GM12878 (cell line): ENCODE results near the gene B4GALT4. TPM values are rescaled to one million over a fixed set of nuclear protein-coding genes. Genes with fewer than 3 reads are reported as not detected.

Source experiments
- ATAC-seq: fragments of 200-7000 bp; cut with Tn5 transposase; 3 replicates; pipeline ENCODE4 v1.9.1; 2020; ENCODE audit warnings: mild to moderate bottlenecking, moderate library complexity
- BruUV-seq: library from RNA; stranded (reverse); fragments of 400-500 nt; replicated peaks from 2 replicates; lab custom pipeline; 2021; lab: Mats Ljungman, UMichigan
- CTCF ChIA-PET: fragments of 300-600 bp; sonication (Branson Sonifier 250); formaldehyde crosslinking; extraction: SDS; loops from one replicate; lab custom pipeline; 2021; ENCODE audit warnings: inconsistent platforms; lab: Yijun Ruan, JAX
- POLR2A ChIA-PET: fragments of 350-600 bp; formaldehyde crosslinking; extraction: SDS; loops from one replicate; lab custom pipeline; 2021; ENCODE audit warnings: inconsistent platforms; lab: Charles Lee
- RAD21 ChIA-PET: fragments of 300-600 bp; sonication (Branson Sonifier 250); formaldehyde crosslinking; loops from one replicate; lab custom pipeline; 2023; ENCODE audit warnings: antibody characterized with exemption; ENCODE audit not compliant: unreplicated experiment; lab: Charles Lee
- SMC1A ChIA-PET: fragments of 300-600 bp; sonication (Branson Sonifier 250); formaldehyde crosslinking; loops from one replicate; lab custom pipeline; 2023; ENCODE audit not compliant: unreplicated experiment, uncharacterized antibody; lab: Charles Lee
- DNase-seq: peaks from one replicate; pipeline ENCODE4 v3.0.0-alpha.2; 2011; ENCODE audit warnings: low read depth, low spot score
- FAIRE-seq: peaks from 3 replicates; lab custom pipeline; 2011; peaks lifted over from hg19 to GRCh38; lab: Jason Lieb, UNC
- H2AFZ ChIP-seq: 2 replicates; pipeline ENCODE4 v1.6.0; 2011; ENCODE audit warnings: low read depth, low read length, control low read depth; ENCODE audit not compliant: control insufficient read depth
- H3K27ac ChIP-seq: 2 replicates; pipeline ENCODE4 v1.5.1; 2011; ENCODE audit warnings: control low read depth; ENCODE audit not compliant: control insufficient read depth, insufficient read depth
- H3K27me3 ChIP-seq, 2 experiments: replicated peaks in 1 of 2; 2 replicates each; pipeline versions ENCODE4 v1.6.0 to v1.6.1; 2011; ENCODE audit warnings: low read length in 1 of 2; ENCODE audit not compliant: control insufficient read depth in 2 of 2, insufficient read depth in 2 of 2
- H3K36me3 ChIP-seq, 2 experiments: 2 replicates each; pipeline ENCODE4 v1.5.1; 2011; ENCODE audit warnings: low read length in 1 of 2; ENCODE audit not compliant: control insufficient read depth in 2 of 2, insufficient read depth in 2 of 2
- H3K4me1 ChIP-seq: 2 replicates; pipeline ENCODE4 v1.6.1; 2011; ENCODE audit warnings: mild to moderate bottlenecking, low read length, moderate library complexity, mixed read lengths; ENCODE audit not compliant: control insufficient read depth, insufficient read depth
- H3K4me2 ChIP-seq: 2 replicates; pipeline ENCODE4 v1.6.0; 2011; ENCODE audit warnings: control low read depth; ENCODE audit not compliant: control insufficient read depth, insufficient read depth
- H3K4me3 ChIP-seq: fragments of 200-600 bp; sonication (generic); 2 replicates; pipeline ENCODE4 v1.5.1; 2016
- H3K79me2 ChIP-seq: 2 replicates; pipeline ENCODE4 v1.6.0; 2011; ENCODE audit warnings: low read length; ENCODE audit not compliant: control insufficient read depth, insufficient read depth
- H3K9ac ChIP-seq: 2 replicates; pipeline ENCODE4 v1.8.0; 2011; ENCODE audit warnings: low read length, control low read depth, mixed read lengths; ENCODE audit not compliant: control insufficient read depth, insufficient read depth
- H3K9me3 ChIP-seq: replicated peaks from 3 replicates; pipeline ENCODE4 v1.5.1; 2011; ENCODE audit warnings: mild to moderate bottlenecking, low read length; ENCODE audit not compliant: control insufficient read depth, insufficient read depth
- H4K20me1 ChIP-seq: 2 replicates; pipeline ENCODE4 v1.6.0; 2011; ENCODE audit not compliant: control insufficient read depth, insufficient read depth
- EED ChIP-seq: sonication (generic); IDR thresholded peaks from 2 replicates; pipeline ENCODE4 v1.6.1; 2016; ENCODE audit warnings: antibody characterized with exemption, low read depth
- HDAC6 ChIP-seq: fragments of 200-600 bp; sonication (generic); IDR thresholded peaks from one replicate; pipeline ENCODE4 v1.8.0; 2017; ENCODE audit warnings: antibody characterized with exemption; ENCODE audit not compliant: unreplicated experiment
- NFIC ChIP-seq: IDR thresholded peaks from 2 replicates; pipeline ENCODE4 v1.6.1; 2012; ENCODE audit warnings: low read depth, mild to moderate bottlenecking, inconsistent platforms, low read length, moderate library complexity
- NR2F1 ChIP-seq: fragments of 450-650 bp; conservative IDR thresholded peaks from 2 replicates; pipeline ENCODE4 v1.6.1; 2017; ENCODE audit warnings: mild to moderate bottlenecking
- POLR2A ChIP-seq: IDR thresholded peaks from 2 replicates; pipeline ENCODE4 v1.6.1; 2011; ENCODE audit warnings: low read depth, mild to moderate bottlenecking, low read length
- SREBF2 ChIP-seq: IDR thresholded peaks from 2 replicates; pipeline ENCODE4 v1.6.1; 2012; ENCODE audit warnings: mild to moderate bottlenecking, low read length
- SUZ12 ChIP-seq: fragments of 200-600 bp; sonication (generic); IDR thresholded peaks from one replicate; pipeline ENCODE4 v1.6.1; 2018; ENCODE audit warnings: antibody characterized with exemption, mild to moderate bottlenecking; ENCODE audit not compliant: unreplicated experiment
- TARDBP ChIP-seq: IDR thresholded peaks from 2 replicates; pipeline ENCODE4 v1.6.1; 2016; ENCODE audit warnings: borderline replicate concordance
- ZNF24 ChIP-seq: fragments of 450-650 bp; IDR thresholded peaks from 2 replicates; pipeline ENCODE4 v1.6.1; 2017; ENCODE audit warnings: antibody characterized with exemption, mild to moderate bottlenecking
- WGBS: methylation state at CpG from one replicate; pipeline ENCODE4 v1.1.6; 2016; ENCODE audit warnings: low lambda C conversion rate; ENCODE audit not compliant: insufficient replicate concordance, insufficient coverage; ENCODE audit errors: missing lambda C conversion rate; 5-methylcytosine and 5-hydroxymethylcytosine counted together
- in situ Hi-C: fragments of 300-500 bp; cut with MboI; formaldehyde crosslinking; loops from 9 replicates; pipeline ENCODE4 v1.14.3; 2018; ENCODE audit warnings: mixed read lengths
- intact Hi-C: fragments of 100-400 bp; cut with micrococcal nuclease; formaldehyde crosslinking; loops from one replicate; pipeline ENCODE4 v1.14.2; 2022; ENCODE audit not compliant: unreplicated experiment
- polyA plus RNA-seq, 11 experiments: library from polyadenylated mRNA; depleted of rRNA in 4 of 11; unstranded in 6 of 11; stranded (reverse) in 5 of 11; fragments of >200 nt; fragmentation: Nextera tagmentation in 4 of 11; fragmentation: Illumina TruSeq in 1 of 11; extraction: Ambion mirVana in 4 of 11; extraction: Trizol in 1 of 11; gene quantifications; 1 replicate in 1 of 11; 2 replicates in 10 of 11; pipeline versions ENCODE4 v1.2.1 to v1.2.3, GENCODE V29; 2011 to 2016; ENCODE audit warnings: inconsistent platforms in 2 of 11, missing spikeins in 2 of 11, low read depth in 1 of 11
- total RNA-seq, 4 experiments: library from RNA; depleted of rRNA in 3 of 4; stranded (reverse); fragments of >200 nt in 3 of 4; fragmentation: Illumina TruSeq in 1 of 4; extraction: Trizol in 1 of 4; gene quantifications; 2 replicates each; pipeline versions ENCODE4 v1.2.1 to v1.2.3, GENCODE V29; 2013 to 2021
- TF ChIP-seq, protein P1 (sequence below): fragments of 450-650 bp; IDR thresholded peaks from 2 replicates; pipeline ENCODE4 v1.6.1; 2017; ENCODE audit warnings: mild to moderate bottlenecking, moderate library complexity
- TF ChIP-seq, protein P2 (sequence below): IDR thresholded peaks from 2 replicates; pipeline ENCODE4 v1.6.1; 2012; ENCODE audit warnings: low read depth, low read length, improper control_type of control experiment
- TF ChIP-seq, protein P3 (sequence below), 3 experiments: IDR thresholded peaks in 2 of 3; conservative IDR thresholded peaks in 1 of 3; 2 replicates each; pipeline ENCODE4 v1.5.1; 2011; ENCODE audit warnings: low read depth in 3 of 3, low read length in 3 of 3, mild to moderate bottlenecking in 3 of 3, control low read depth in 2 of 3, moderate library complexity in 2 of 3, inconsistent platforms in 1 of 3, mixed read lengths in 1 of 3; ENCODE audit not compliant: control insufficient read depth in 2 of 3, insufficient read depth in 1 of 3; ENCODE audit errors: extremely low read depth in 1 of 3
- TF ChIP-seq, protein P4 (sequence below): fragments of 450-650 bp; IDR thresholded peaks from 2 replicates; pipeline ENCODE4 v1.6.1; 2017; ENCODE audit warnings: low read depth, mild to moderate bottlenecking, moderate library complexity

Gene B4GALT4
- total and polyA plus RNA-seq, 10 of the 15 experiments (the other 5 are each of a cell fraction or from before 2014, with no cell fraction given) = 8.8 to 16.7 (median 13.1) TPM

DNA sequence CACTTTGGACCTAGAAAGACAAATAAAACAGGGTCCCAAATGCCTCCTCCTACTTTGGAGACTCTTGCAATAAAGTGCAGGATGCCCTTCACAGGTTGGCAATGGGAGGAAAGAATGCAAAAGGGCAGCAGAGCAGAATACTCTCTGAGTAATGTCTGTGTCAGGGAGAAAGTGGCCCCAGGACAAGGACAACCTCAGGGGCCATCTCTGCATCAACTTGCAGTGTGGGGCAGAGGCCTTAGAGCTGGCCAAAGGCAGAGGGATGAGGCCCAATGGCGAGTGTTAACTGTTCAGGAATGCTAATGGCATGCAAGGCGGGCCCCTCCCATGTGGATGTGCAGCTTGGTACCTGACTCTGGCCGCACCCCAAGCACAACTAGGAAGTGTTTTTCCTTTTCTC is 58.9 kb downstream of the B4GALT4 start:
- Histone ChIP-seq H3K4me3 (no peak overlapping the region), H3K4me1 (no peaks in the 10 kb centered on the region), H3K9ac (no peak overlapping the region), H2AFZ (no peak overlapping the region), H3K27ac (no peak overlapping the region), H4K20me1 (no peaks in the 10 kb centered on the region), H3K9me3 (no peaks in the 10 kb centered on the region), H3K36me3 (no peaks in the 10 kb centered on the region), H3K79me2 (no peaks in the 10 kb centered on the region), H3K27me3 (no peaks in the 10 kb centered on the region), H3K4me2 (no peak overlapping the region)
- CTCF ChIA-PET = no interaction called here
- FAIRE-seq (no peak), ATAC-seq (no peak), DNase-seq (no peak)
- WGBS = 41% methylated on average over 3 of the region's 3 CpGs
- intact Hi-C loops (no loop called here), in situ Hi-C loops (no loop called here)
- RAD21 ChIA-PET = no interaction called here
- SMC1A ChIA-PET = interaction anchor here (0.6 to 1.7 kb wide), 4 partner anchors 16 to 1127 kb away, joined by 3 to 5 read pairs (median 4); partner anchors contain the start of gene B4GALT4
- POLR2A ChIA-PET = no interaction called here
- no TSS peak for BruUV-seq
- no peak for TF ChIP-seq EED
- no peak for TF ChIP-seq SREBF2
- TF ChIP-seq ZNF24 = no peak
- TF ChIP-seq, protein P1, sequence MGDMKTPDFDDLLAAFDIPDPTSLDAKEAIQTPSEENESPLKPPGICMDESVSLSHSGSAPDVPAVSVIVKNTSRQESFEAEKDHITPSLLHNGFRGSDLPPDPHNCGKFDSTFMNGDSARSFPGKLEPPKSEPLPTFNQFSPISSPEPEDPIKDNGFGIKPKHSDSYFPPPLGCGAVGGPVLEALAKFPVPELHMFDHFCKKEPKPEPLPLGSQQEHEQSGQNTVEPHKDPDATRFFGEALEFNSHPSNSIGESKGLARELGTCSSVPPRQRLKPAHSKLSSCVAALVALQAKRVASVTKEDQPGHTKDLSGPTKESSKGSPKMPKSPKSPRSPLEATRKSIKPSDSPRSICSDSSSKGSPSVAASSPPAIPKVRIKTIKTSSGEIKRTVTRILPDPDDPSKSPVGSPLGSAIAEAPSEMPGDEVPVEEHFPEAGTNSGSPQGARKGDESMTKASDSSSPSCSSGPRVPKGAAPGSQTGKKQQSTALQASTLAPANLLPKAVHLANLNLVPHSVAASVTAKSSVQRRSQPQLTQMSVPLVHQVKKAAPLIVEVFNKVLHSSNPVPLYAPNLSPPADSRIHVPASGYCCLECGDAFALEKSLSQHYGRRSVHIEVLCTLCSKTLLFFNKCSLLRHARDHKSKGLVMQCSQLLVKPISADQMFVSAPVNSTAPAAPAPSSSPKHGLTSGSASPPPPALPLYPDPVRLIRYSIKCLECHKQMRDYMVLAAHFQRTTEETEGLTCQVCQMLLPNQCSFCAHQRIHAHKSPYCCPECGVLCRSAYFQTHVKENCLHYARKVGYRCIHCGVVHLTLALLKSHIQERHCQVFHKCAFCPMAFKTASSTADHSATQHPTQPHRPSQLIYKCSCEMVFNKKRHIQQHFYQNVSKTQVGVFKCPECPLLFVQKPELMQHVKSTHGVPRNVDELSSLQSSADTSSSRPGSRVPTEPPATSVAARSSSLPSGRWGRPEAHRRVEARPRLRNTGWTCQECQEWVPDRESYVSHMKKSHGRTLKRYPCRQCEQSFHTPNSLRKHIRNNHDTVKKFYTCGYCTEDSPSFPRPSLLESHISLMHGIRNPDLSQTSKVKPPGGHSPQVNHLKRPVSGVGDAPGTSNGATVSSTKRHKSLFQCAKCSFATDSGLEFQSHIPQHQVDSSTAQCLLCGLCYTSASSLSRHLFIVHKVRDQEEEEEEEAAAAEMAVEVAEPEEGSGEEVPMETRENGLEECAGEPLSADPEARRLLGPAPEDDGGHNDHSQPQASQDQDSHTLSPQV = no peak
- TF ChIP-seq NFIC = no peak
- TF ChIP-seq NR2F1 = no peak
- TF ChIP-seq POLR2A = no peak
- TF ChIP-seq, protein P2, sequence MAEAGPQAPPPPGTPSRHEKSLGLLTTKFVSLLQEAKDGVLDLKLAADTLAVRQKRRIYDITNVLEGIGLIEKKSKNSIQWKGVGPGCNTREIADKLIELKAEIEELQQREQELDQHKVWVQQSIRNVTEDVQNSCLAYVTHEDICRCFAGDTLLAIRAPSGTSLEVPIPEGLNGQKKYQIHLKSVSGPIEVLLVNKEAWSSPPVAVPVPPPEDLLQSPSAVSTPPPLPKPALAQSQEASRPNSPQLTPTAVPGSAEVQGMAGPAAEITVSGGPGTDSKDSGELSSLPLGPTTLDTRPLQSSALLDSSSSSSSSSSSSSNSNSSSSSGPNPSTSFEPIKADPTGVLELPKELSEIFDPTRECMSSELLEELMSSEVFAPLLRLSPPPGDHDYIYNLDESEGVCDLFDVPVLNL = no peak
- TF ChIP-seq, protein P3, sequence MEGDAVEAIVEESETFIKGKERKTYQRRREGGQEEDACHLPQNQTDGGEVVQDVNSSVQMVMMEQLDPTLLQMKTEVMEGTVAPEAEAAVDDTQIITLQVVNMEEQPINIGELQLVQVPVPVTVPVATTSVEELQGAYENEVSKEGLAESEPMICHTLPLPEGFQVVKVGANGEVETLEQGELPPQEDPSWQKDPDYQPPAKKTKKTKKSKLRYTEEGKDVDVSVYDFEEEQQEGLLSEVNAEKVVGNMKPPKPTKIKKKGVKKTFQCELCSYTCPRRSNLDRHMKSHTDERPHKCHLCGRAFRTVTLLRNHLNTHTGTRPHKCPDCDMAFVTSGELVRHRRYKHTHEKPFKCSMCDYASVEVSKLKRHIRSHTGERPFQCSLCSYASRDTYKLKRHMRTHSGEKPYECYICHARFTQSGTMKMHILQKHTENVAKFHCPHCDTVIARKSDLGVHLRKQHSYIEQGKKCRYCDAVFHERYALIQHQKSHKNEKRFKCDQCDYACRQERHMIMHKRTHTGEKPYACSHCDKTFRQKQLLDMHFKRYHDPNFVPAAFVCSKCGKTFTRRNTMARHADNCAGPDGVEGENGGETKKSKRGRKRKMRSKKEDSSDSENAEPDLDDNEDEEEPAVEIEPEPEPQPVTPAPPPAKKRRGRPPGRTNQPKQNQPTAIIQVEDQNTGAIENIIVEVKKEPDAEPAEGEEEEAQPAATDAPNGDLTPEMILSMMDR (IDR thresholded peaks at IDR 0.05 in 2 of 3, conservative IDR thresholded peaks at IDR 0.05 in 1 of 3; ENCODE audit: control insufficient read depth in 2 of 3, extremely low read depth in 1 of 3, insufficient read depth in 1 of 3, low read depth in 3 of 3, low read length in 3 of 3) = no peak
- TF ChIP-seq HDAC6 = no peak
- TF ChIP-seq, protein P4, sequence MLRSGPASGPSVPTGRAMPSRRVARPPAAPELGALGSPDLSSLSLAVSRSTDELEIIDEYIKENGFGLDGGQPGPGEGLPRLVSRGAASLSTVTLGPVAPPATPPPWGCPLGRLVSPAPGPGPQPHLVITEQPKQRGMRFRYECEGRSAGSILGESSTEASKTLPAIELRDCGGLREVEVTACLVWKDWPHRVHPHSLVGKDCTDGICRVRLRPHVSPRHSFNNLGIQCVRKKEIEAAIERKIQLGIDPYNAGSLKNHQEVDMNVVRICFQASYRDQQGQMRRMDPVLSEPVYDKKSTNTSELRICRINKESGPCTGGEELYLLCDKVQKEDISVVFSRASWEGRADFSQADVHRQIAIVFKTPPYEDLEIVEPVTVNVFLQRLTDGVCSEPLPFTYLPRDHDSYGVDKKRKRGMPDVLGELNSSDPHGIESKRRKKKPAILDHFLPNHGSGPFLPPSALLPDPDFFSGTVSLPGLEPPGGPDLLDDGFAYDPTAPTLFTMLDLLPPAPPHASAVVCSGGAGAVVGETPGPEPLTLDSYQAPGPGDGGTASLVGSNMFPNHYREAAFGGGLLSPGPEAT = no peak
- TF ChIP-seq TARDBP = no peak
- TF ChIP-seq SUZ12 = no peak
